Neuronal stem cell (in vitro differentiated cells): ENCODE results near the gene POFUT2.

Experiments used
- DNase-seq: peaks from one replicate; pipeline ENCODE4 v3.0.0-alpha.2; 2013; ENCODE audit warnings: low spot score
- H2AFZ ChIP-seq: one replicate; pipeline ENCODE4 v1.6.1; 2013; ENCODE audit warnings: mild to moderate bottlenecking, low read length, inconsistent platforms
- H2AK5ac ChIP-seq: 2 replicates; pipeline ENCODE4 v1.6.1; 2013; ENCODE audit warnings: low read depth, mild to moderate bottlenecking, inconsistent platforms, low read length, moderate library complexity, mixed read lengths
- H2BK120ac ChIP-seq: 2 replicates; pipeline ENCODE4 v1.6.1; 2013; ENCODE audit warnings: low read depth, mild to moderate bottlenecking, inconsistent platforms, low read length, moderate library complexity, mixed read lengths
- H2BK12ac ChIP-seq: one replicate; pipeline ENCODE4 v1.6.1; 2013; ENCODE audit warnings: low read length, inconsistent platforms
- H2BK15ac ChIP-seq: 2 replicates; pipeline ENCODE4 v1.6.1; 2013; ENCODE audit warnings: mild to moderate bottlenecking, low read length, inconsistent platforms, mixed read lengths
- H2BK5ac ChIP-seq: one replicate; pipeline ENCODE4 v1.6.1; 2013; ENCODE audit warnings: inconsistent platforms, mild to moderate bottlenecking, low read length, moderate library complexity
- H3K14ac ChIP-seq: one replicate; pipeline ENCODE4 v1.6.1; 2013; ENCODE audit warnings: low read length, inconsistent platforms
- H3K18ac ChIP-seq: 2 replicates; pipeline ENCODE4 v1.6.1; 2013; ENCODE audit warnings: low read length, inconsistent platforms
- H3K23ac ChIP-seq: 2 replicates; pipeline ENCODE4 v1.6.1; 2013; ENCODE audit warnings: low read depth, mild to moderate bottlenecking, mixed read lengths, low read length, inconsistent platforms; ENCODE audit not compliant: poor library complexity
- H3K27ac ChIP-seq: replicated peaks from 3 replicates; pipeline ENCODE4 v1.5.1; 2013; ENCODE audit warnings: low read length, inconsistent platforms
- H3K27me3 ChIP-seq, 3 experiments: 2 replicates each; pipeline ENCODE4 v1.6.1; 2013; ENCODE audit warnings: low read length in 3 of 3, mild to moderate bottlenecking in 2 of 3, inconsistent platforms in 1 of 3, low read depth in 1 of 3, mixed read lengths in 1 of 3, moderate library complexity in 1 of 3; ENCODE audit not compliant: control insufficient read depth in 3 of 3, insufficient read depth in 3 of 3
- H3K36me3 ChIP-seq, 2 donors: replicated peaks in 1 of 2; 2 replicates each; pipeline ENCODE4 v1.6.1; 2013; ENCODE audit warnings: low read length in 2 of 2; ENCODE audit not compliant: control insufficient read depth in 2 of 2, insufficient read depth in 2 of 2
- H3K4ac ChIP-seq: 2 replicates; pipeline ENCODE4 v1.6.1; 2013; ENCODE audit warnings: inconsistent platforms, mild to moderate bottlenecking, low read length, moderate library complexity
- H3K4me1 ChIP-seq, 2 donors: 1 replicate in 1 of 2; 2 replicates in 1 of 2; pipeline ENCODE4 v1.6.1; 2013; ENCODE audit warnings: low read length in 2 of 2, low read depth in 1 of 2; ENCODE audit not compliant: control insufficient read depth in 2 of 2, insufficient read depth in 1 of 2
- H3K4me2 ChIP-seq: one replicate; pipeline ENCODE4 v1.6.1; 2013; ENCODE audit warnings: mild to moderate bottlenecking, low read length, inconsistent platforms; ENCODE audit not compliant: insufficient read depth, poor library complexity, severe bottlenecking
- H3K4me3 ChIP-seq, 2 donors: 2 replicates each; pipeline ENCODE4 v1.5.1; 2013; ENCODE audit warnings: low read length in 2 of 2, mild to moderate bottlenecking in 2 of 2, inconsistent platforms in 1 of 2, moderate library complexity in 1 of 2
- H3K79me1 ChIP-seq: one replicate; pipeline ENCODE4 v1.6.1; 2013; ENCODE audit warnings: low read depth, mild to moderate bottlenecking, inconsistent platforms, low read length, moderate library complexity
- H3K9ac ChIP-seq: one replicate; pipeline ENCODE4 v1.6.1; 2013; ENCODE audit warnings: mild to moderate bottlenecking, low read depth, low read length, inconsistent platforms; ENCODE audit not compliant: poor library complexity
- H3K9me3 ChIP-seq, 2 donors: replicated peaks in 1 of 2; 2 replicates each; pipeline versions ENCODE3 to v1.6.1; 2013; ENCODE audit warnings: low read length in 2 of 2, mild to moderate bottlenecking in 2 of 2, inconsistent platforms in 1 of 2, low read depth in 1 of 2, mixed read lengths in 1 of 2, moderate library complexity in 1 of 2; ENCODE audit not compliant: control insufficient read depth in 2 of 2, insufficient read depth in 1 of 2
- H4K8ac ChIP-seq: one replicate; pipeline ENCODE4 v1.6.1; 2013; ENCODE audit warnings: low read depth, mild to moderate bottlenecking, inconsistent platforms, low read length, moderate library complexity
- H4K91ac ChIP-seq: one replicate; pipeline ENCODE4 v1.6.1; 2013; ENCODE audit warnings: low read length, low read depth, mild to moderate bottlenecking, inconsistent platforms; ENCODE audit not compliant: poor library complexity
- WGBS, 2 donors: extraction: QIAGEN DNeasy Blood & Tissue Kit; methylation state at CpG; one replicate each; pipeline ENCODE4 v1.1.7; 2013; ENCODE audit warnings: missing lambda C conversion rate in 2 of 2, mixed read lengths in 1 of 2; ENCODE audit not compliant: insufficient read length in 2 of 2, insufficient replicate concordance in 1 of 2; ENCODE audit errors: extremely low coverage in 2 of 2; 5-methylcytosine and 5-hydroxymethylcytosine counted together

Gene POFUT2

DNA sequence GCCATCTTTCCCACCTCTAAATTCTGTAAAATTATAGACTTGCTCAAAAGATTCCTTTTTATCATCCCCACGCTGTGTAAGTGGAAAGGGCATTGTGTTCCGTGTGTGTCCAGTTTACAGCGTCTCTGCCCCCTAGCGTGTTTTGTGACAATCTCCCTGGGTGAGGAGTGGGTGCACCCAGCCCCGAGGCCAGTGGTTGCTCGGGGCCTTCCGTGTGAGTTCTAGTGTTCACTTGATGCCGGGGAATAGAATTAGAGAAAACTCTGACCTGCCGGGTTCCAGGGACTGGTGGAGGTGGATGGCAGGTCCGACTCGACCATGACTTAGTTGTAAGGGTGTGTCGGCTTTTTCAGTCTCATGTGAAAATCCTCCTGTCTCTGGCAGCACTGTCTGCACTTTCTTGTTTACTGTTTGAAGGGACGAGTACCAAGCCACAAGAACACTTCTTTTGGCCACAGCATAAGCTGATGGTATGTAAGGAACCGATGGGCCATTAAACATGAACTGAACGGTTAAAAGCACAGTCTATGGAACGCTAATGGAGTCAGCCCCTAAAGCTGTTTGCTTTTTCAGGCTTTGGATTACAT, 61.9 kb downstream of the POFUT2 start:
- Histone ChIP-seq H3K9me3 (no peaks in the 10 kb centered on the region), H3K9ac (no peak overlapping the region), H3K14ac (no peak overlapping the region), H2AK5ac (no peak overlapping the region), H3K4ac (no peak overlapping the region), H4K91ac (no peak overlapping the region), H3K27me3 (no peaks in the 10 kb centered on the region), H3K4me2 (no peak overlapping the region), H3K36me3 (peaks cover 1 to 3% of the 10 kb centered on the region in 2 donors), H3K79me1 (no peaks in the 10 kb centered on the region), H3K27ac (no peak overlapping the region), H3K18ac (no peak overlapping the region), H4K8ac (no peak overlapping the region), H3K4me1 (peaks cover 0 to 2% of the 10 kb centered on the region in 2 donors), H2BK12ac (no peak overlapping the region), H3K4me3 (no peak overlapping the region), H2BK5ac (no peak overlapping the region), H2AFZ (no peak overlapping the region), H2BK120ac (no peak overlapping the region), H3K23ac (no peak overlapping the region), H2BK15ac (no peak overlapping the region)
- no peak for DNase-seq
- WGBS, 2 donors: no CpG with 5 or more reads among the region's 16 CpGs

DNA sequence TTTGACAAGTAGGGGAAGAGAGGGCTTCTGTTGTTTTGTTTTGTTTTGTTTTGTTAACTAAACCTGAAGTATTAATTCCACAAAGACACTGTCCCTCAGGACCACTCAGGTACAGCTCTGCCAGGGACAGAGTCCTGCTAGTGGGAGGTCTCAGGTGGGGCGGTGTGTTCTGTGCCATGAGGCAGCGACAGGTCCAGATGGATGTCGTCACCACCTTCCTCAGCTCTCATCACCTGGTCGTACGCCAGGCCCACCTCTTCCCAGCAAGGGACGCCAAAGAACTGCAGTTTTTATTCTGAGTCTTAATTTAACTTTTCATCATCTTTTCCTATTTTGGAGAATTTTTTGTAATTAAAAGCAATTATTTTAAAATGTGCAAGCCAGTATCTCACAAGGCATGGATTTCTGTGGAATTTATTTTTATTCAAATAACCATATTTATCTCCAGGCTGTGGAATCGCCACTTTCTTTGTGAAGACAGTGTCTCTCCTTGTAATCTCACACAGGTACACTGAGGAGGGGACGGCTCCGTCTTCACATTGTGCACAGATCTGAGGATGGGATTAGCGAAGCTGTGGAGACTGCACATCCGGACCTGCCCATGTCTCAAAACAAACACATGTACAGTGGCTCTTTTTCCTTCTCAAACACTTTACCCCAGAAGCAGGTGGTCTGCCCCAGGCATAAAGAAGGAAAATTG, 62.5 kb downstream of the POFUT2 start:
- Histone ChIP-seq H3K79me1 (no peaks in the 10 kb centered on the region), H3K9ac (no peak overlapping the region), H3K23ac (no peak overlapping the region), H3K4me3 (no peak overlapping the region), H3K4me2 (no peak overlapping the region), H2BK15ac (no peak overlapping the region), H3K14ac (no peak overlapping the region), H4K91ac (no peak overlapping the region), H3K4me1 (peaks cover 0 to 2% of the 10 kb centered on the region in 2 donors), H3K27ac (no peak overlapping the region), H3K18ac (no peak overlapping the region), H3K9me3 (no peaks in the 10 kb centered on the region), H2AFZ (no peak overlapping the region), H3K27me3 (no peaks in the 10 kb centered on the region), H2BK120ac (no peak overlapping the region), H3K4ac (no peak overlapping the region), H2AK5ac (no peak overlapping the region), H2BK5ac (no peak overlapping the region), H4K8ac (no peak overlapping the region), H2BK12ac (no peak overlapping the region), H3K36me3 (peaks cover 1 to 3% of the 10 kb centered on the region in 2 donors)
- no peak for DNase-seq
- WGBS, 2 donors: no CpG with 5 or more reads among the region's 11 CpGs

DNA sequence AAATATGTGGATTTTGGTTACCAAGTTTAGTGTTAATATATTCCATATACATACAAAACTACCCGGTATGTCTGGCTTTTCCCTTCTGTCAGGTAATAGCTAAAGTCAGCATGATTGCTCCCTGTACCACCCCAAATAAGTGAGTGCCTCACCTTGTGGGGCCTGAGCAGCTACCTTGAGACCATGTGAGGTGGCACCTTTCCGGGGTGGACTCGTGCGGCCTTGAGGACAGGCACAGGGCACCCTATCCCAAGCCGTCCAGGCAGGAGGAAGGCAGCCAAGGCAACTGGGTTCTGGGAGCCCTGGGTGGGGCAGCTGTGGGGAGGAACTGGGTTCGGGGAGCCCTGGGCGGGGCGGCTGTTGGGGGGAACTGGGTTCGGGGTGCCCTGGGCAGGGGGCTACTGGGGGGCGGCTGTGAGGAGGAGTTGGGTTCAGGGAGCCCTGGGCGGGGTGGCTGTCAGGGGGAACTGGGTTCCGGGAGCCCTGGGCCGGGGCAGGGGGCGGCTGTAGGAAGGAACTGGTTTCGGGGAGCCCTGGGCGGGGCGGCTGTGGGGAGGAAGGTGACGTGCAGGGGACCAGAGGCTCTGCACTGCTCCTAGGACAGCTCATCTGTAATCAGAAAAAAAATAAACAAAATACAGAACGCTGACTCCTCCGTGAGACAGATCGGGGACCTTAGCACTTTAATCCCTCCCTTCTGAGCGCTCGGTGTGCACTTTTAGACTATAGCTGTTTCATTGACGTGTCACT, 63.3 kb downstream of the POFUT2 start:
- no CpG with 5 or more reads among the region's 24 CpGs for WGBS, 2 donors

More for the DNA sequence above, 63.3 kb downstream of the POFUT2 start:
- Histone ChIP-seq H3K9me3 (no peaks in the 10 kb centered on the region), H2AFZ (no peak overlapping the region), H3K36me3 (peaks cover 1 to 3% of the 10 kb centered on the region in 2 donors), H3K4me1 (peaks cover 0 to 2% of the 10 kb centered on the region in 2 donors), H3K23ac (peak overlapping the region; percentile 82), H3K4me2 (no peak overlapping the region), H2BK5ac (no peak overlapping the region), H2BK15ac (no peak overlapping the region), H4K91ac (no peak overlapping the region), H2BK12ac (no peak overlapping the region), H3K4me3 (no peak overlapping the region), H3K27ac (no peak overlapping the region), H3K4ac (no peak overlapping the region), H2BK120ac (no peak overlapping the region), H4K8ac (no peak overlapping the region), H2AK5ac (peak overlapping the region; percentile 34), H3K27me3 (no peaks in the 10 kb centered on the region), H3K79me1 (no peaks in the 10 kb centered on the region), H3K9ac (no peak overlapping the region), H3K18ac (peak overlapping the region; percentile 68), H3K14ac (no peak overlapping the region)
- no peak for DNase-seq
